GM19099 (cell line): ENCODE results near the gene C2orf81.
A peak's percentile ranks its signal among the peaks of the same experiment; 100 is the strongest.

Source experiments
- POLR2A ChIP-seq: IDR thresholded peaks from 3 replicates; pipeline ENCODE4 v1.6.1; 2011; ENCODE audit warnings: low read depth; ENCODE audit not compliant: insufficient read length; ENCODE audit errors: extremely low read depth

C2orf81 gene

DNA sequence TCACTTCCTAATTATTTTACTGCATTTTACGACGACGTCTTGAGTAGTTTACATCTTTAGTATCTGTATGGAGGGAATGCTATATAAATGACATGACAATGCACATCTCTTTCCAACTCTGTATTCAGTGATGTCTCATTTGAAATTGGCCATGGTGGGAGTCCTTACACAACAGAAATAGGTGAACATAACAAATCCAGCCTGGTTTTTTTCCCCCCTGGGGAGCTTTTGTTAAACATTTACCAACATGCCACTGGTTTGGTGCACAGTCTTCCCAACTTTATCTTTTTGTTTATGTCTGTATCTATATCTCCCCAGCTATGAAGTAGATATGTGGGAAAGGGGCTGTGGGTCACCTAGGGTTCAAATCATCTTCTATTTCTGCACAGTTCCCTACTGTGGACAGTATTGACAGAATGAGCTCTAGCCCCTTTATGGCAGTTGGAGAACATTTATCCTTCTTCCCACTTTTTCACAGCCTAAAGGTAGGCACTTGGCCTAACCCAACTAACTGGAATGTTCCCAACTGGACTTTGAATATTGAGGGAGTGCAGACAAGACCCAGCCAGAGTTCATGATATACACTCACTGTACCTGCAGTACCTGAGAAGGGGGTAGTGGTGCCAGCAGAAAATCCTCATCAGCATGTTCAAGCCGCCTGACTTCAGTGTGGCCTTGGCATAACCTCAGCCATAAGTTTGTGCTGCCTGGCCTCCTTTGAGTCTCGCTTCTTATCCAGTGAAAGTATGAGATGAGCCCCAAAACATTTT, 26.0 kb upstream of the C2orf81 start:
- no peak for TF ChIP-seq POLR2A

GRCh38 chr2:74444498-74445318, 23.3 kb upstream of the C2orf81 start:
- no peak for TF ChIP-seq POLR2A

- peak; percentile 52 for TF ChIP-seq POLR2A
These were observed 20.5 kb upstream of the C2orf81 start, which contains the start of gene RTKN for GRCh38 chr2:74441690-74442482. TSS of gene RTKN (minus strand) at chr2:74441937. CDS start at chr2:74441816, 121 bp downstream.

DNA sequence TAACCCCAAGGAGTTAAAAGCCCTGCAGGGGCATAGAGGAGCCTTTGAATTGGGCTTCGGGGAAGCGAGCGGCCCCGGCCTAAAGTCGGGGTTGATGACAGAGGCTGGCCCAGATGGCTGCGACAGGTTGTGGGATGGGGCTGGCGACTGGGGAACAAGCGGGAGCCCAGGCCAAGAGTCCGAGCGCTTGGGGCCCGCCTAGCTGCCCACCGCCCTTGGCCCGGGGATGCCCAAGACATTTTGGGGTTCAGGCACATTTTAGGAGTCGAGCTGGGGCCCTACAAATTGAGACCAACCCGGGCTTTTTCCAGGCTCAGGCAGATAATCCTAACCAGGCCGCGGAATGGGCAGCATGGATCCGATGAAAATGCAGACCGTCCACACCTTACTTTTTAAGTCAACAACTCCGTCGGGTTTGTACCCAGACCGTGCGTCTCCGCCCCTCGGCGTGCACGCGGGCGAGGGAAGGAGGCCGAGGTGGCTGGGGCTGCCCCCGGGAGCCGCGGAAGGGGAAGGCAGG, 19.8 kb upstream of the C2orf81 start:
- no peak for TF ChIP-seq POLR2A

DNA sequence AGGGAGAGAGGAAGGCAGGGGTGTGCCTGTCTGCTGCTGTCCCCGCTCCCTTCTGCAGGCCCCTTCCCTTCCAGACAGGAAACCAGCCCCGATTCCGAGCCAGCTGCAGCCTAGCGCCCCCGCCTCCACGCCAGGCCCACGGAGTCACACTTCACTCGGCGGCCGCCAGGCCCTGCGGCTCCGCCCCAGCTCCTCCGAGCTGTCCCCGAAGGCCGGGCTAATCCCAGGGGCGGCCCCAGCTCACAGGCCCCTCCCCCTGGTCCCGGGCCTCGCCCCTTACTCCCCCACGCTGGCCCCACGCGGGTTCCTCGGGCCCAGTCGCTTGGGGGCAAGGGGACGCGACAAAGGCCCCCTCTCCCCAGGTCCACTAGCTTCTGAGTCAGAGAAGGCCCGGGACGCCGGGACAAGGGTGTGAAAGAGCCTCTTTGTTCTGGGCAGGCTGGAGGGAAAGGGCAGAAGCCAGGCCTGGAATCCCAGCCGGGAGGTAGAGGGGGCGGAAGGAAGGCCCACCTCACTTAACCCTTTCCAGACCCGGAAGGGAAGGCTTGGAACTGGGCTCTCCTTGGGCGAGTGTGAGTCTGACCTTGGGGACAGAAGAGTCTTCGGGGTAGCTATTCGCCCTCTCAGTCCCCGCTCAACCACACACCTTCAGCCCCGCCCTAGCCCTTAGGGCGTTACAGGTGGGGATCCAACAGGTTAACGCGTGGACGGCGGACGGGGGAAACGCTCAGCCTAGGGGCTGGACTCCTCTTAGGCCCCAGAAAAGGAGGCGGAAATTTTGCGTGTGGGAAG, 19.2 kb upstream of the C2orf81 start:
- TF ChIP-seq POLR2A, result peak; percentile 62

- TF ChIP-seq POLR2A, result no peak
These were observed 18.5 kb upstream of the C2orf81 start for GRCh38 chr2:74439803-74440377.

- TF ChIP-seq POLR2A, result no peak
These were observed 18.0 kb upstream of the C2orf81 start for GRCh38 chr2:74439373-74439772.

- TF ChIP-seq POLR2A, result no peak
These were observed 16.8 kb upstream of the C2orf81 start for GRCh38 chr2:74438248-74438647.

- peak; percentile 31 for TF ChIP-seq POLR2A
These were observed 15.7 kb upstream of the C2orf81 start for GRCh38 chr2:74436848-74437695.

DNA sequence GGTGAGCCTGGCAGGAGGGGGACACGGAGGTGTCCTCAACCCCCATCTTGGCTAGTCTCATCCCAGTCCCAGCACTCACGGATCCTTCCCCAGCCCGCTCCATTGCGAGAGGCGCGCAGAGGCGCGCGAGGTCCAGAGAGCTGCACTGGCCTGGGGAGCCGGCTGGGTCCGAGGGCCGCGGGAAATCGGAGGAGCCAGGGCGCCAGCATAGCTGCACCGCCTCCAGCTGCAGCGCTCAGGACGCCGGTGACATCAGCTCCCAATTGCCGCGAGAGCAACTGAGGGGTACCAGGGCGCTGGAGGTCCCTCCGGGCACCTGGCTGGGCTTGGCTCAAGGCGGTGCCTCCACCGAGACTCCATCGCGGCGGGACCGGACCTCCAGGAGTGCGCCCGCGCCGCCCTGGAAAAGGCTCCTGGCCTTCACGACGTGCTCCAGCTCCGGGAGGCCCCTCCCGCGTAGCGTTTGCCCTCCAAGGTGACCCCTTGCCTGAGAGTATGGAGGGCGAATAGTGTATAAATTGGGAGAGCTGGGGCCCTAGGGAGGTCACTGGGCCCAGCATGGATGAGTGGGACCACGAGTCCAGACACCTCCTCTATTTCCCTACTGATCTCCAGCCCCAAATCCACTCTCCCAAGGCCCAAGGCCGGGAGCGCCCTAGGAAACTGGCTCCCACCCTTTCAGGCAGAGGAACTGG, 14.8 kb upstream of the C2orf81 start:
- no peak for TF ChIP-seq POLR2A

- TF ChIP-seq POLR2A, result no peak
These were observed 9.1 kb upstream of the C2orf81 start for GRCh38 chr2:74430502-74430901.

DNA sequence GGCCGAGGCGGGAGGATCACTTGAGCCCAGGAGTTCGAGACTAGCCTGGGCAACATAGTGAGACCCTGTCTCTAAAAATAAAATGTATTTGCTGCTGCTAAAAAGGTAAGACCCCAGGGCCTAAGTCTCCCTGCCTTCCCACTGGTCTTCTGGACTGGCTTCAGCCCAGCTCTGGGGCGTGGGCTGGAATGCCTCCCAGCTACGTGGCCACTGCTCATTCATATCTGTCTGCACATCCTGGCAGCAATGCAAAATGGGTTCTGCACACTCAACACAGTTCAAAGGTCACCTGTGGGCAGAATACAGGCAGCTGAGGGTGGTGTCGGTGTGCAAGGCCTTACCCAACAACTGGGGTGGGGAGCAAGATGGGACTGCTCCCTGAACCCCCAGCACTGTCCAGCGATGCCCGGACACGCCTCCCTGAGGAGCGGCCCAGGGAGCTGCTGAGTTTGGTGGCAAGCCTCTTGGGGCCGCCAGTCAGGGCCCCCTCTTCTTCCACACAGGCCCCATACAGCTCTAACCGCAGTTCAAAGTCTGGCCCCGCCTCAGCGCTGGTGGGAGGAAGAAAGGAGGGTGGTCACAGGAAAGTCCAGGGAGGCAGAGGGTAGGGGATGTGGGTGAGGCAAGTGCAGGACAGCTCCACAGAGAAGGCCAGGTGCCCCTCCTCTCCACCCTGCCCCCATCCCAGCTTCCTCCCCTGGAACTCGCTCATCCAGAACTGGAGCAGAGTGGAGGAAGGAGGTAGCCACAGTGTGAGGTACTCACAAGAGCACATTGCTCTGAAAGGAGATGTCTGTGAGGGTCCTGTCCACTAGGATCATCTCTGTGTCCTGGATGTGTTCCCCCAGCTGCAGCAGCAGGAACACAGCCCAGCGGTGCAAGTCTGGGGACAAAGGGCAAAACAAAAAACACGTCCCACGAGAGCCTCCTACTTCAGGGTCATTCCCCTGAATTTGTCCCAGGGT, 8.3 kb upstream of the C2orf81 start:
- no peak for TF ChIP-seq POLR2A

- TF ChIP-seq POLR2A, result no peak
These were observed 7.3 kb upstream of the C2orf81 start for GRCh38 chr2:74428675-74429074.
